ENCODE results near the gene ANKRD31. TPM values are rescaled to one million over a fixed set of nuclear protein-coding genes. Genes with fewer than 3 reads are reported as not detected.
A peak's percentile ranks its signal among the peaks of the same experiment; 100 is the strongest.
"Not testable (repeated sequence)": the region's sequence is repeated elsewhere in the genome, so short reads cannot be mapped to it uniquely, and the experiment has no call there.

Gene ANKRD31
- total RNA-seq, 8 experiments from 2014 or later, result 0.18 to 1.1 (median 0.46) TPM

DNA sequence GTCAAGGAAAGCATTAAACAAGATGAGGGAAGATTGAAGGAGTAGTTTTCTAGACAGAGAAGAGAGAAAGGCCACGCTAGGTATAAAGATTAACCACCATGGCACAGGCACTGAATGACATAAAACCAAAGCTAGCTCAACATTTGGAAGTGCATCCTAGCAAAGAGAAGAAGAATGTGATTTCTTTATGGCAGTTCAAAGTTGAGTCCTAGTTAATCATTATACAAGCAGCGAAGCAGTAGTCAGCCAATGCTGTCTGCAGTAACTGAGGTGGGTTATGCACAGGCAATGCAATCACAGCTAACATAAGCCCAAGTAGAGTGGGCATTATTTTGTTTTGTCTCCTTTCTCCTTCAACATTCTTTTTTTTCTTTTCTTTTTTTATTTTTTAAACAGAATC, 24.0 kb upstream of the ANKRD31 start:
- no peak for ATAC-seq (replicated peaks in 6 of 8)
- in situ Hi-C loops (cut with MboI; ENCODE audit: low pct_unique_long_range_greater_than_20kb in 2 of 9, low sequenced_read_pairs in 9 of 9, unreplicated experiment in 9 of 9), result no loop called here
- H3K4me3 ChIP-seq, result no peak overlapping the region
- H3K4me1 ChIP-seq (replicated peaks in 1 of 2), result no peaks in the 10 kb centered on the region
- 25 to 81% (median 63%) methylated on average over 1 to 2 of the region's 2 CpGs; no CpG with 5 or more reads in 2 of the 10 experiments for WGBS, 10 experiments
- no peak overlapping the region for H3K27ac ChIP-seq

DNA sequence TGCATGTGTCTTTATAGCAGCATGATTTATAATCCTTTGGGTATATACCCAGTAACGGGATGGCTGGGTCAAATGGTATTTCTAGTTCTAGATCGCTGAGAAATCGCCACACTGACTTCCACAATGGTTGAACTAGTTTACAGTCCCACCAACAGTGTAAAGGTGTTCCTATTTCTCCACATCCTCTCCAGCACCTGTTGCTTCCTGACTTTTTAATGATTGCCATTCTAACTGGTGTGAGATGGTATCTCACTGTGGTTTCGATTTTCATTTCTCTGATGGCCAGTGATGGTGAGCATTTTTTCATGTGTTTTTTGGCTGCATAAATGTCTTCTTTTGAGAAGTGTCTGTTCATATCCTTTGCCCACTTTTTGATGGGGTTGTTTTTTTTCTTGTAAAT, 13.8 kb upstream of the ANKRD31 start:
- ATAC-seq (replicated peaks in 6 of 8); H3K4me1 ChIP-seq (replicated peaks in 1 of 2); H3K27ac ChIP-seq; in situ Hi-C loops (cut with MboI; ENCODE audit: low pct_unique_long_range_greater_than_20kb in 2 of 9, low sequenced_read_pairs in 9 of 9, unreplicated experiment in 9 of 9); H3K4me3 ChIP-seq: not testable (repeated sequence)
- WGBS, 10 experiments, result no CpG with 5 or more reads among the region's 4 CpGs

DNA sequence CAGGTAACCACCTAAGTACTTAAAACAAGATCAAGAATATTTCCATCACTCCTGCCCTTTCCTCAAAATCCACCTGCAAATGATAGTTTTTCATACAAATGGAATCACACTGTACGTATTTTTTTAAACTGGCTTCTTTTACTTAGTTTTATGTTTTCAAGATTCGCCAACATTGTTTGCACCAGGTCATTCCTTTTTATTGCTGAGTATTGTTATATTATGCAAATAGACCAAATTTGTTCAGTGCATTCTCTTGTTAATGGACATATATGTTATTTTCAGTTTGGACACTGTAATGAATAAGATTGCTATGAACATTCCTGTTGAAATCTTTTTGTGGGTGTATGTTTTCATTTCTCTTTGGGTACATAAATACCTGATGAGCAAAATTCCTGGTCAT, 8.3 kb upstream of the ANKRD31 start:
- H3K27ac ChIP-seq, result no peak overlapping the region
- no peaks in the 10 kb centered on the region for H3K4me1 ChIP-seq (replicated peaks in 1 of 2)
- 31 to 100% (median 84%) methylated on average over 1 to 2 of the region's 2 CpGs for WGBS, 10 experiments
- no peak for ATAC-seq (replicated peaks in 6 of 8)
- in situ Hi-C loops (cut with MboI; ENCODE audit: low pct_unique_long_range_greater_than_20kb in 2 of 9, low sequenced_read_pairs in 9 of 9, unreplicated experiment in 9 of 9), result loop anchor here in 1 of 9 experiments (25.0 kb wide), 1 partner anchor 308 kb away; no protein-coding TSS in a partner anchor
- no peak overlapping the region for H3K4me3 ChIP-seq

DNA sequence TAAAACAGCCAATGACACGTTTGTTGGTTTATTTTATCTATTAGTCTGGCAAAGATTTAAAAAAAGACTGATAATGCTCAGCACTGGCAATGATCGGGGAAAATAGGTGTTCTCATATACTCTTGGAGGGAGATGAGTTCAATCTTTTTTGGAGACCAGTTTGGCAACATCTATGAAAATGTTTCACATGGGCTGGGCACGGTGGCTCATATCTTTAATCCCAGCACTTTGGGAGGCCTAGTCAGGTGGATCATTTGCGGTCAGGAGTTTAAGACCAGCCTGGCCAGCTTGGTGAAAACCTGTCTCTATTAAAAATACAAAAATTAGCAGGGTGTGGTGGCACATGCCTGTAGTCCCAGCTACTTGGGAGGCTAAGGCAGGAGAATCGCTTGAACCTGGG, 6.8 kb upstream of the ANKRD31 start:
- WGBS, 10 experiments, result 14 to 88% (median 73%) methylated on average over 1 to 5 of the region's 5 CpGs; no CpG with 5 or more reads in 1 of the 10 experiments
- Histone ChIP-seq H3K4me1 (replicated peaks in 1 of 2) (no peaks in the 10 kb centered on the region), H3K27ac (no peak overlapping the region), H3K4me3 (no peak overlapping the region)
- no peak for ATAC-seq (replicated peaks in 6 of 8)
- in situ Hi-C loops (cut with MboI; ENCODE audit: low pct_unique_long_range_greater_than_20kb in 2 of 9, low sequenced_read_pairs in 9 of 9, unreplicated experiment in 9 of 9), result loop anchor here in 1 of 9 experiments (25.0 kb wide), 1 partner anchor 306 kb away; no protein-coding TSS in a partner anchor

DNA sequence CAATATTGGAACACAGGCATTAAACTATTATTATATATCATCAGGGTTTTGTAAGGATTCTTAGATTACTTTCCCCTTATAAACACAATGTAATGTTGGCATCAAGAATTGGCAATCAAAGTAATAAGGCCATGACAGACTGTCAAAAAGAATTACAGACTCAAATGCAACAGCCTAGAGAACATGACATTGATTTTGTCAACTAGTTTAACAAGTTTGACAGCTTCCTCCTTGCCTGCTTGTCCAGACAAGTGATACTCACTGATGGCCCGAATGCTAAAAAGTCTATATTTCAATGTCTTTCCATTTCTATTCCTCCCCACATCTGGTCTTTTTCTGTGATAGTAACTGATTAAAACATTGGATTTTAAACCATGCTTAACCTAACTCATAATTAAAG, 6.4 kb upstream of the ANKRD31 start:
- WGBS, 10 experiments, result 0 to 100% (median 88%) methylated on average over 1 of the region's 1 CpG; no CpG with 5 or more reads in 2 of the 10 experiments
- no peak for ATAC-seq (replicated peaks in 6 of 8)
- Histone ChIP-seq H3K4me1 (replicated peaks in 1 of 2) (no peaks in the 10 kb centered on the region), H3K27ac (no peak overlapping the region), H3K4me3 (no peak overlapping the region)
- in situ Hi-C loops (cut with MboI; ENCODE audit: low pct_unique_long_range_greater_than_20kb in 2 of 9, low sequenced_read_pairs in 9 of 9, unreplicated experiment in 9 of 9), result loop anchor here in 1 of 9 experiments (25.0 kb wide), 1 partner anchor 306 kb away; no protein-coding TSS in a partner anchor

DNA sequence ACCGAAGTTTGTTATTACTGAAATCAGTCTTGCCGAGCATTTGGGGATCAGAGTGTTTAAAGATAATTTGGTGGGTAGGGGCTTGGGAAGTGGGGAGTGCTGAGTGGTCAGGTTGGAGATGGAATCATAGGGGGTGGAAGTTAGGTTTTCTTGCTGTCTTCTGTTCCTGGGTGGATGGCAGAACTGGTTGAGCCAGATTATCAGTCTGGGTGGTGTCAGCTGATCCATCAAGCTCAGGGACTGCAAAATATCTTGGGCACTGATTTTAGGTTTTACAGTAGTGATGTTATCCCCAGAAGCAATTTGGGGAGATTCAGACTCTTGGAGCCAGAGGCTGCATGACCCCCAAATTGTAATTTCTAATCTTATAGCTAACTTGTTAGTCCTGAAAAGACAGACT, 5.4 kb upstream of the ANKRD31 start:
- in situ Hi-C loops (cut with MboI; ENCODE audit: low pct_unique_long_range_greater_than_20kb in 2 of 9, low sequenced_read_pairs in 9 of 9, unreplicated experiment in 9 of 9), result loop anchor here in 1 of 9 experiments (25.0 kb wide), 1 partner anchor 305 kb away; no protein-coding TSS in a partner anchor
- 0 to 94% (median 85%) methylated on average over 1 to 2 of the region's 2 CpGs; no CpG with 5 or more reads in 4 of the 10 experiments for WGBS, 10 experiments
- ATAC-seq (replicated peaks in 6 of 8), result no peak
- H3K4me1 ChIP-seq (replicated peaks in 1 of 2), result no peaks in the 10 kb centered on the region
- no peak overlapping the region for H3K27ac ChIP-seq
- no peak overlapping the region for H3K4me3 ChIP-seq

DNA sequence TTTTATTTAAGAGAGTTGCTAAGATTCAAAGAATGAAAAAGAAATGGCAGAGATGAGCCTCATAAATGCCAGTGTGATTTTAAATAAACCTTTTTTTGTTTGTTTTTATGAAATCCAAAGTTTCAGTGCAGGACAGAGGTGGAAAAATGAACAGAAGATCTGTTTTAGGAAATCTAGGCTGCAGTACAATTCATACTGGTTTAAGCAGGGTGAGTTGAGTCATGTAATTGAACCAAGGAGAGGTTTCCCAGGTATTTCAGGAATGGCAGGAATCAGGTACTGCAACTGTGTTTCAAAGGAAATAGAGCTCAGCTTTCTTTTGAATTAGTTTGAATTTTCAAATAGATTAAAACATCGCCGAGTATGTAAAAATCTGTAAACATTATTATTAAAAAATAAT, 3.0 kb upstream of the ANKRD31 start:
- 44 to 100% (median 98%) methylated on average over 2 of the region's 2 CpGs for WGBS, 10 experiments
- Histone ChIP-seq H3K4me3 (no peak overlapping the region), H3K4me1 (replicated peaks in 1 of 2) (peaks cover 8 to 12% of the 10 kb centered on the region in 2 donors), H3K27ac (no peak overlapping the region)
- in situ Hi-C loops (cut with MboI; ENCODE audit: low pct_unique_long_range_greater_than_20kb in 2 of 9, low sequenced_read_pairs in 9 of 9, unreplicated experiment in 9 of 9), result loop anchor here in 1 of 9 experiments (25.0 kb wide), 1 partner anchor 302 kb away; no protein-coding TSS in a partner anchor
- no peak for ATAC-seq (replicated peaks in 6 of 8)

DNA sequence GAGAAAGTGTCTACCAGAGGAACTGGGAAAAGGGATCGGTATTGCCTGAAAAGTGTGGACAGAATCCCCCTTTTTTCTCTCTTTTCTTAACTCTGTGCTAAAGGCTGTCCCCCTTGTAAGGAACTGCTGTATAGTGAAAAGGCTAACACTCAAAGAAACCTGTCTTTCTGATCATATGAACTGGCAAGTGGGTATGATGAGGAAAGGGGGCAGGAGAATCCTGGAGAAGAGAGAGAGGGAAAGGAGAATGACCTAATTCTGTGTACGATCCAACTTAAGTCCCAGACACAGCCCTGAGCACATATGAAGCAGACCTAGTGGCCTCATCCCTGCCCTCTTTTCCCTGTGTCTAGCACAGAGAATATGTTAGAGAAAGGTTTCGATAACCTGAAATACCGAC, 967 bp downstream of the ANKRD31 start:
- in situ Hi-C loops (cut with MboI; ENCODE audit: low pct_unique_long_range_greater_than_20kb in 2 of 9, low sequenced_read_pairs in 9 of 9, unreplicated experiment in 9 of 9), result loop anchor here in 1 of 9 experiments (25.0 kb wide), 1 partner anchor 298 kb away; no protein-coding TSS in a partner anchor

DNA sequence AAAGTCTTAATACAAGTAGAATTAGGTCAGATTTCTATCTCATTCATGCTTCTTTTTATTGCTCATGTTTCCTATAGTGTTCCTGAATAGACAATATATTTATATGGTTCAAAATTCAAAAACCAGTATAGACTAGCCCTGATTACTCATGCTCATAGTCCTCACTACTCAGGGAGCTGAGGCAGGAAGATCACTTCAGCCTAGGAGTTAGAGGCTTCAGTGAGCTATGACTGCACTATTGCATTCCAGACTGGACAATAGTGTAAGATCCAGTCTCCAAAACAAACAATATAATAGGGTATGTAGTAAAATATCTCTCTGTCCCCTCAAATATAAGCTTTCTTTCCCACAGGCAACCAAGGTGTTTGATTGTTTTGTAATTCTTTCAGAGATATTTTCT, 2.4 kb downstream of the ANKRD31 start:
- no peak overlapping the region for H3K4me3 ChIP-seq
- no peak overlapping the region for H3K27ac ChIP-seq
- ATAC-seq (replicated peaks in 6 of 8), result no peak
- in situ Hi-C loops (cut with MboI; ENCODE audit: low pct_unique_long_range_greater_than_20kb in 2 of 9, low sequenced_read_pairs in 9 of 9, unreplicated experiment in 9 of 9), result loop anchor here in 1 of 9 experiments (25.0 kb wide), 1 partner anchor 297 kb away; no protein-coding TSS in a partner anchor
- peaks cover 8 to 12% of the 10 kb centered on the region in 2 donors for H3K4me1 ChIP-seq (replicated peaks in 1 of 2)

More for the DNA sequence above, 967 bp downstream of the ANKRD31 start:
- 71 to 100% (median 90%) methylated on average over 1 to 4 of the region's 4 CpGs; no CpG with 5 or more reads in 2 of the 10 experiments for WGBS, 10 experiments
- ATAC-seq (replicated peaks in 6 of 8), result no peak
- H3K4me3 ChIP-seq, result peak overlapping the region in 1 of 5 donors; percentile 54
- peaks cover 8 to 12% of the 10 kb centered on the region in 2 donors for H3K4me1 ChIP-seq (replicated peaks in 1 of 2)
- no peak overlapping the region for H3K27ac ChIP-seq

DNA sequence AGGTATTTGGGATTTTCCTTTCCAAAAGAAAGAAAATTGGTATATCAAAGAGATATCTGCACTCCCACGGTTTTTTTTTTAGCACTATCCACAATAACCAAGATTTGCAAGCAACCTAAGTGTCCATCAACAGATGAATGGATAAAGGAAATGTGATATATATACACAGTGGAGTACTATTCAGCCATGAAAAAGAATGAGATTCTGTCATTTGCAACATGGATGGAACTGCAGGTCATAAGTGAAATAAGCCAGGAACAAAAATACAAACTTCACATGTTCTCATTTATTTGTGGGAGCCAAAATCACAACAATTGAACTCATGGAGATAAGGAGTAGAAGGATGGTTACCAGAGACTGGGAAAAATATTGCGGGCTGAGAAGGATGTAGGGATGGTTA, 9.8 kb downstream of the ANKRD31 start:
- H3K4me3 ChIP-seq, result no peak overlapping the region
- ATAC-seq (replicated peaks in 6 of 8), result no peak
- in situ Hi-C loops (cut with MboI; ENCODE audit: low pct_unique_long_range_greater_than_20kb in 2 of 9, low sequenced_read_pairs in 9 of 9, unreplicated experiment in 9 of 9), result loop anchor here in 1 of 9 experiments (25.0 kb wide), 1 partner anchor 290 kb away; no protein-coding TSS in a partner anchor
- no peak overlapping the region for H3K27ac ChIP-seq
- no peaks in the 10 kb centered on the region for H3K4me1 ChIP-seq (replicated peaks in 1 of 2)
- 30 to 100% (median 70%) methylated on average over 1 to 2 of the region's 2 CpGs for WGBS, 10 experiments

DNA sequence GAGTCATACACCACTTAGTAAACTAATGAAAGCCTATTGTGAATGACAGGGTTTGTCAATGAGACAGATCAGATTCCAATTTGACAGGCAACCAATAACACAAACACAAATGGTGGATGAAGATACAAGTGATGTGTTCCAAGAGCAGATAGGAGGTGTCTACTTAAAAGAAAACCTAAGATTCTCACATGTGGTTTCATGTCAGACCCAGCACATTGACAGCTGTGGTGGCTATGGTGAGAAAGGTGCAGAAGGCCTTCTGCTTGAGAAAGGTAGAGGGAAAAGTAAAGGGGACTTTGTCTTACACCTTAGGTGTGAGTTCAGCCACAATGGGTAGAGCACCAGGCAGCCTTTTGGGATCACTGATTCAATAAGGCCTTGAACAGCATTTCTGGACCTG, 11.2 kb downstream of the ANKRD31 start:
- in situ Hi-C loops (cut with MboI; ENCODE audit: low pct_unique_long_range_greater_than_20kb in 2 of 9, low sequenced_read_pairs in 9 of 9, unreplicated experiment in 9 of 9), result loop anchor here in 1 of 9 experiments (25.0 kb wide), 1 partner anchor 288 kb away; no protein-coding TSS in a partner anchor
- Histone ChIP-seq H3K4me1 (replicated peaks in 1 of 2) (no peaks in the 10 kb centered on the region), H3K4me3 (no peak overlapping the region), H3K27ac (no peak overlapping the region)
- no peak for ATAC-seq (replicated peaks in 6 of 8)

DNA sequence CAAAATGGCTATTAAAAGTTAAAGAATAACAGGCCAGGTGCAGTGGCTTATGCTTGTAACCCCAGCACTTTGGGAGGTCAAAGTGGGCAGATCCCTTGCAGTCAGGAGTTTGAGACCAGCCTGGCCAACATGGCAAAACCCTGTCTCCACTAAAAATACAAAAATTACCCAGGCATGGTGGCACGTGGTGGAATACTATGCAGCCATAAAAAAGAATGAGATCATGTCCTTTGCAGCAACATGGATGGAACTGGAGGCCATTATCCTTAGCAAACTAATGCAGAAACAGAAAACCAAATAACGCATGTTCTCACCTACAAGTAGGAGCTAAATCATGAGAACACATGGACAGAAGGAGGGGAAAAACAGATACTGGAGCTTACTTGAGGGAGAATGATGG, 15.9 kb downstream of the ANKRD31 start:
- H3K4me1 ChIP-seq (replicated peaks in 1 of 2); ATAC-seq (replicated peaks in 6 of 8); H3K4me3 ChIP-seq; in situ Hi-C loops (cut with MboI; ENCODE audit: low pct_unique_long_range_greater_than_20kb in 2 of 9, low sequenced_read_pairs in 9 of 9, unreplicated experiment in 9 of 9); H3K27ac ChIP-seq: not testable (repeated sequence)
- 19 to 86% (median 70%) methylated on average over 1 to 2 of the region's 2 CpGs; no CpG with 5 or more reads in 3 of the 10 experiments for WGBS, 10 experiments

DNA sequence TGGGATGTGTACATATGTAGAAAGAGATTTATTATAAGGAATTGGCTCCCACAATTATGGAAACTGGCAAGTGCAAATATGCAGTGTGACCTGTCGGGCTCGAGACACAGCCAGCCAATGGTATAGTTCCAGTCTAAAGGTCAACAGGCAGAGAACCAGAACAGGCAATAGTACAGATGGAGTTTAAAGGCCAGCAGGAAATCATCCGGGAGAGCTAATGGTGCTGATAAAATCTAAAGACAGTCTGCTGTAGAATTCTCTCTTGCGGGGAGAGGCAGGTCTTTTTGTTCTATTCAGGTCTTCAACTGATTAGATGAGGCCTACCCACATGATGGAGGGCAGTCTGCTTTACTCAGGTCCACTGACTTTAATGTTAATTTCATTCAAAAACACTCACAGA, 21.8 kb downstream of the ANKRD31 start:
- no peak overlapping the region for H3K27ac ChIP-seq
- H3K4me1 ChIP-seq (replicated peaks in 1 of 2), result no peaks in the 10 kb centered on the region
- in situ Hi-C loops (cut with MboI; ENCODE audit: low pct_unique_long_range_greater_than_20kb in 2 of 9, low sequenced_read_pairs in 9 of 9, unreplicated experiment in 9 of 9), result no loop called here
- WGBS, 10 experiments, result 0 to 100% (median 86%) methylated on average over 1 to 4 of the region's 4 CpGs; no CpG with 5 or more reads in 1 of the 10 experiments
- ATAC-seq (replicated peaks in 6 of 8), result no peak
- no peak overlapping the region for H3K4me3 ChIP-seq

DNA sequence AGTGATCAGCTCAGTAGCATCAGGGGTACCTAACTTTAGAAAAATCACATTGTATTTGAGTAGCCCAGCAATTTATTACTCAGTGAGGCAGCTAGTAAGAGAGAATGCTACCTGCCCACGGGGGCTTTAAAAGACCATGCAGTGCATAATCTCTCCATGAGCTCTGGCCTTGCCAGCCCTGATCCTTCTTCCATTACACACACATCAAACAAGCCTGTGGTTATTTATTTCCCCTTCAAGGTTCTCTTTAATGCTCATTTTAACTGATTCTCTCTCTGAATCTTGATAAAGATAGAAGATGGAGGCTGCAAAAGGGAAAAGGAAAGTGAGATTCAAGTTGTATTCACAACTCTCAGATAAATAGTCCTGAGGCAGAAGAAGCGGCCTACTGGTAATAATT, 22.3 kb downstream of the ANKRD31 start:
- no peak for ATAC-seq (replicated peaks in 6 of 8)
- no peaks in the 10 kb centered on the region for H3K4me1 ChIP-seq (replicated peaks in 1 of 2)
- 39 to 100% (median 78%) methylated on average over 1 to 2 of the region's 2 CpGs; no CpG with 5 or more reads in 4 of the 10 experiments for WGBS, 10 experiments
- H3K27ac ChIP-seq, result no peak overlapping the region
- in situ Hi-C loops (cut with MboI; ENCODE audit: low pct_unique_long_range_greater_than_20kb in 2 of 9, low sequenced_read_pairs in 9 of 9, unreplicated experiment in 9 of 9), result no loop called here
- H3K4me3 ChIP-seq, result no peak overlapping the region
